Prostate gland (tissue), 2 donors: ENCODE data around the gene GULP1. TPM values are rescaled to one million over a fixed set of nuclear protein-coding genes. Genes with fewer than 3 reads are reported as not detected.

Experiments used
- DNase-seq: peaks from one replicate; pipeline ENCODE4 v3.0.0-alpha.2; 2019; ENCODE audit warnings: low spot score
- H3K27ac ChIP-seq, 2 donors: fragments of 200-600 bp; sonication (generic); 2 replicates each; pipeline ENCODE4 v1.5.1; 2017 to 2019
- H3K27me3 ChIP-seq: fragments of 200-600 bp; sonication (generic); replicated peaks from 2 replicates; pipeline ENCODE4 v1.5.1; 2019; ENCODE audit not compliant: insufficient read depth
- H3K36me3 ChIP-seq, 2 donors: fragments of 200-600 bp; sonication (generic); 1 replicate in 1 of 2; 2 replicates in 1 of 2; pipeline versions ENCODE4 v1.5.1 to v1.8.1; 2017 to 2019
- H3K4me1 ChIP-seq: fragments of 200-600 bp; sonication (generic); replicated peaks from 2 replicates; pipeline ENCODE4 v1.5.1; 2019
- H3K4me3 ChIP-seq, 2 donors: fragments of 200-600 bp; sonication (generic); 2 replicates each; pipeline ENCODE4 v1.5.1; 2017 to 2019
- H3K9me3 ChIP-seq: fragments of 200-600 bp; sonication (generic); 2 replicates; pipeline ENCODE4 v1.5.1; 2017
- CTCF ChIP-seq, 4 experiments: fragments of 200-600 bp in 2 of 4; fragments of 450-650 bp in 2 of 4; sonication (generic) in 2 of 4; IDR thresholded peaks; 1 replicate in 3 of 4; 2 replicates in 1 of 4; pipeline ENCODE4 v1.5.1; 2016 to 2019; ENCODE audit warnings: antibody characterized with exemption in 4 of 4, mild to moderate bottlenecking in 2 of 4, moderate library complexity in 2 of 4
- POLR2A ChIP-seq: fragments of 450-650 bp; IDR thresholded peaks from one replicate; pipeline ENCODE4 v1.6.1; 2016; ENCODE audit warnings: antibody characterized with exemption, mild to moderate bottlenecking
- POLR2AphosphoS5 ChIP-seq: sonication (generic); formaldehyde crosslinking; IDR thresholded peaks from one replicate; pipeline ENCODE4 v1.6.1; 2017; ENCODE audit warnings: antibody characterized with exemption
- WGBS: methylation state at CpG from one replicate; pipeline ENCODE4 v1.1.5; 2018; 5-methylcytosine and 5-hydroxymethylcytosine counted together
- intact Hi-C: fragments of 100-400 bp; cut with DNase I; formaldehyde crosslinking; loops from one replicate; pipeline ENCODE4 v1.14.2; 2022
- total RNA-seq, 2 donors: library from RNA; depleted of rRNA; stranded (reverse); fragments of >200 nt; gene quantifications; one replicate each; pipeline ENCODE4 v1.1.0, GENCODE V29; 2016

The GULP1 gene
- total RNA-seq, 2 donors from 2014 or later: 29.3 to 45.4 TPM

GRCh38 chr2:188410504-188411235, 119.0 kb downstream of the GULP1 start:
- Histone ChIP-seq H3K27me3 (no peaks in the 10 kb centered on the region), H3K9me3 (no peaks in the 10 kb centered on the region), H3K4me3 (no peak overlapping the region), H3K4me1 (no peaks in the 10 kb centered on the region), H3K36me3 (no peaks in the 10 kb centered on the region), H3K27ac (no peak overlapping the region)
- no peak for TF ChIP-seq CTCF (IDR thresholded peaks at IDR 0.05)
- TF ChIP-seq POLR2AphosphoS5: no peak
- TF ChIP-seq POLR2A: no peak
- 69% methylated on average over 5 of the region's 5 CpGs for WGBS
- DNase-seq: no peak
- intact Hi-C loops: no loop called here

GRCh38 chr2:188412190-188412589, 120.5 kb downstream of the GULP1 start:
- no peak for DNase-seq
- Histone ChIP-seq H3K27me3 (no peaks in the 10 kb centered on the region), H3K27ac (no peak overlapping the region), H3K9me3 (no peaks in the 10 kb centered on the region), H3K36me3 (no peaks in the 10 kb centered on the region), H3K4me1 (no peaks in the 10 kb centered on the region), H3K4me3 (no peak overlapping the region)
- WGBS: 94% methylated on average over 6 of the region's 6 CpGs
- intact Hi-C loops: no loop called here
- TF ChIP-seq CTCF (IDR thresholded peaks at IDR 0.05): no peak
- no peak for TF ChIP-seq POLR2A
- TF ChIP-seq POLR2AphosphoS5: no peak

- no peaks in the 10 kb centered on the region for H3K36me3 ChIP-seq
- DNase-seq: no peak
- H3K4me3 ChIP-seq: no peak overlapping the region
- H3K27me3 ChIP-seq: no peaks in the 10 kb centered on the region
- intact Hi-C loops: no loop called here
- TF ChIP-seq POLR2AphosphoS5 (no peak), POLR2A (no peak)
- no peaks in the 10 kb centered on the region for H3K9me3 ChIP-seq
- WGBS: 32% methylated on average over 2 of the region's 2 CpGs
- no peak overlapping the region for H3K27ac ChIP-seq
- no peaks in the 10 kb centered on the region for H3K4me1 ChIP-seq
Observed at GRCh38 chr2:188414411-188414810, 122.7 kb downstream of the GULP1 start.

- intact Hi-C loops: no loop called here
Observed at GRCh38 chr2:188414869-188415753, 123.4 kb downstream of the GULP1 start.

More at GRCh38 chr2:188414869-188415753, 123.4 kb downstream of the GULP1 start:
- H3K9me3 ChIP-seq: no peaks in the 10 kb centered on the region
- no peak for DNase-seq
- H3K4me3 ChIP-seq: no peak overlapping the region
- no peaks in the 10 kb centered on the region for H3K4me1 ChIP-seq
- H3K27me3 ChIP-seq: no peaks in the 10 kb centered on the region
- no peak for TF ChIP-seq POLR2A
- no peak for TF ChIP-seq CTCF (IDR thresholded peaks at IDR 0.05)
- no peak overlapping the region for H3K27ac ChIP-seq
- no peaks in the 10 kb centered on the region for H3K36me3 ChIP-seq
- 84% methylated on average over 1 of the region's 1 CpG for WGBS
